ENCODE data around the gene GNPTG.

The GNPTG gene

GRCh38 chr16:1375741-1376410, 24.1 kb downstream of the GNPTG start:
- DNase-seq = no peak

GRCh38 chr16:1377406-1378010, 25.8 kb downstream of the GNPTG start:
- no peak for DNase-seq

- no peak for DNase-seq
These were observed 26.5 kb downstream of the GNPTG start for GRCh38 chr16:1378087-1378803.

- peak; percentile 86 for DNase-seq
These were observed 27.1 kb downstream of the GNPTG start for GRCh38 chr16:1378804-1379303.

- DNase-seq = peak; percentile 93
These were observed 27.8 kb downstream of the GNPTG start for GRCh38 chr16:1379304-1380076.

GRCh38 chr16:1380195-1380594, 28.5 kb downstream of the GNPTG start:
- no peak for DNase-seq

- DNase-seq = no peak
These were observed 30.1 kb downstream of the GNPTG start for GRCh38 chr16:1381612-1382406.

- no peak for DNase-seq
These were observed 31.8 kb downstream of the GNPTG start for GRCh38 chr16:1383556-1383955.

- DNase-seq = no peak
These were observed 33.5 kb downstream of the GNPTG start for GRCh38 chr16:1385232-1385631.

- DNase-seq = no peak
These were observed 35.6 kb downstream of the GNPTG start for GRCh38 chr16:1387331-1387730.

- DNase-seq = no peak
These were observed 38.0 kb downstream of the GNPTG start for GRCh38 chr16:1389762-1390161.

- DNase-seq = no peak
These were observed 38.6 kb downstream of the GNPTG start for GRCh38 chr16:1390239-1390779.

GRCh38 chr16:1392826-1393225, 41.1 kb downstream of the GNPTG start:
- DNase-seq = no peak

GRCh38 chr16:1393613-1394176, 42.0 kb downstream of the GNPTG start:
- no peak for DNase-seq

- no peak for DNase-seq
These were observed 42.7 kb downstream of the GNPTG start for GRCh38 chr16:1394367-1394951.

GRCh38 chr16:1395444-1396031, 43.8 kb downstream of the GNPTG start:
- DNase-seq = no peak

GRCh38 chr16:1397779-1398178, 46.0 kb downstream of the GNPTG start:
- no peak for DNase-seq

GRCh38 chr16:1398351-1398750, 46.6 kb downstream of the GNPTG start:
- DNase-seq = no peak

GRCh38 chr16:1398826-1399581, 47.3 kb downstream of the GNPTG start:
- DNase-seq = no peak
